Measurements from ENCODE around the gene KAZN.

Gene KAZN

GRCh38 chr1:14666962-14667650 lies 68.6 kb downstream of the KAZN start:
- TF ChIP-seq FOXM1 (IDR thresholded peaks at IDR 0.05; ENCODE audit: borderline replicate concordance, low read depth) (no peak), REST (IDR thresholded peaks at IDR 0.05; ENCODE audit: low read depth) (no peak), EGR1 (IDR thresholded peaks at IDR 0.05) (no peak), TCF12 (IDR thresholded peaks at IDR 0.05; ENCODE audit: low read depth) (no peak), ZBTB7A (IDR thresholded peaks at IDR 0.05; ENCODE audit: low read depth) (no peak), CEBPB (IDR thresholded peaks at IDR 0.05) (no peak), MAX (IDR thresholded peaks at IDR 0.05) (no peak), NFIC (IDR thresholded peaks at IDR 0.05) (no peak), TEAD4 (IDR thresholded peaks at IDR 0.05) (no peak), YY1 (IDR thresholded peaks at IDR 0.05; ENCODE audit: low read depth) (no peak), CREB1 (IDR thresholded peaks at IDR 0.05; ENCODE audit: low read depth) (no peak)

GRCh38 chr1:14667651-14667984 lies 69.1 kb downstream of the KAZN start:
- no peak for TF ChIP-seq CEBPB (IDR thresholded peaks at IDR 0.05)
- no peak for TF ChIP-seq NFIC (IDR thresholded peaks at IDR 0.05)
- no peak for TF ChIP-seq USF1 (IDR thresholded peaks at IDR 0.05)
- no peak for TF ChIP-seq FOXM1 (IDR thresholded peaks at IDR 0.05; ENCODE audit: borderline replicate concordance, low read depth)
- no peak for TF ChIP-seq ZBTB7A (IDR thresholded peaks at IDR 0.05; ENCODE audit: low read depth)

GRCh38 chr1:14668538-14668937 lies 70.1 kb downstream of the KAZN start:
- TF ChIP-seq CEBPB (IDR thresholded peaks at IDR 0.05): no peak
- no peak for TF ChIP-seq TEAD4 (IDR thresholded peaks at IDR 0.05)
- TF ChIP-seq EP300 (IDR thresholded peaks at IDR 0.05; ENCODE audit: borderline replicate concordance): no peak
- no peak for TF ChIP-seq ZBTB7A (IDR thresholded peaks at IDR 0.05; ENCODE audit: low read depth)
- TF ChIP-seq NFIC (IDR thresholded peaks at IDR 0.05): no peak
- no peak for TF ChIP-seq FOXM1 (IDR thresholded peaks at IDR 0.05; ENCODE audit: borderline replicate concordance, low read depth)
- no peak for TF ChIP-seq MAX (IDR thresholded peaks at IDR 0.05)
- no peak for TF ChIP-seq EGR1 (IDR thresholded peaks at IDR 0.05)
- no peak for TF ChIP-seq CREB1 (IDR thresholded peaks at IDR 0.05; ENCODE audit: low read depth)
- no peak for TF ChIP-seq USF1 (IDR thresholded peaks at IDR 0.05)
- no peak for TF ChIP-seq YY1 (IDR thresholded peaks at IDR 0.05; ENCODE audit: low read depth)
- no peak for TF ChIP-seq RAD21 (IDR thresholded peaks at IDR 0.05; ENCODE audit: low read depth)
- no peak for TF ChIP-seq TCF12 (IDR thresholded peaks at IDR 0.05; ENCODE audit: low read depth)
- TF ChIP-seq TAF1 (IDR thresholded peaks at IDR 0.05; ENCODE audit: low read depth): no peak
- TF ChIP-seq REST (IDR thresholded peaks at IDR 0.05; ENCODE audit: low read depth): no peak

GRCh38 chr1:14672005-14672404 lies 73.5 kb downstream of the KAZN start:
- TF ChIP-seq ZBTB7A (IDR thresholded peaks at IDR 0.05; ENCODE audit: low read depth) (no peak), REST (IDR thresholded peaks at IDR 0.05; ENCODE audit: low read depth) (no peak), RAD21 (IDR thresholded peaks at IDR 0.05; ENCODE audit: low read depth) (no peak), USF1 (IDR thresholded peaks at IDR 0.05) (no peak)
